Measurements from ENCODE around the gene ST3GAL2.
A peak's percentile ranks its signal among the peaks of the same experiment; 100 is the strongest.
"Not testable (repeated sequence)": the region's sequence is repeated elsewhere in the genome, so short reads cannot be mapped to it uniquely, and the experiment has no call there.

The ST3GAL2 gene

DNA sequence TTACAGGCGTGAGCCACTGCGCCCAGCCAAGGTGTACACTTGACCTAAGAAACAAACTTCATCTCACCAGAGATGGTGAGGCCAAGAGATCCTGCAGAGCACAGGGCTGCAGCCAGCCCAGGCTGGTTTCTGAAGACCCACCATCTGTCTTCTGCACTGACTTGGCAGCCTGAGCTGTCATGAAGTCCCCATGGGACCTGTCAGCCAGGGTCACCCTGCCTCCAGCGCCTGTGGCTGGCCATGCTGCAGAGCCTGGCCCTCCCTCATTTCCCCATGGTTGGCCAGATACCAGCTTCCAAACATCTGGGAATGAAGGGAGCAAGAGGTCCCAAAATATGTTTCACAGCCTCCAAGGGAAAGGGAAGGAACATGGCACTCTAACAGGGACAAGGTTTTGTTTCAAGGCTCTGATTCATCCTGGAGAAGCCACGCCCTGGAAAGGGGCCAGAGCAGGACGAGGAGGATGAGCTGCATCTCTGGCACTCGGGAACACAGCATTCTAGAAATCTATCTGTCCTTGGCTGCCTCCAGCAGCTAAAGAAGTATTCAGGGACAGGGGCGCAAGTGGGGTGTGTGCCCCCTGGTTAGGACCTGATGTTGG is 46.9 kb downstream of the ST3GAL2 start:
- peak in 25 of 58 donors; percentile 3 to 74 (median 27) for DNase-seq

DNA sequence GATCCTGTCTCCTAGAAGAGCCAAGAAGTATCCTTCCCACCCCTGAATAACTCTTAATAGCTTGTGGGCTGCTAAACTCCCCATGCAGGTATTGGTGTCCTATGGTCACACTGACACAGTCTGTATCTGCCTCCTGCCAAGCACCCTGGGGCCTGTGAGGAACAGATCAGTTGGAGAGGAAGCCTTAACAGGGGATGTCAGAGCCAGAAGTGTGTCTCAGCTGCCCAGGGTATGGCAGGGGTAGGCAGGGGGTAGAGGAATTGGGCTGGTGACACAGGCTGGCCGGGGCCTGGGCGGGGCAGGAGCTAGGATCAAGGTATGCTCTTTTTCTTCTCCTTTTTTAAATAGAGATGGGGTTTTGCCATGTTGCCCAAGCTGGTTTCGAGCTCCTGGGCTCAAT is 47.5 kb downstream of the ST3GAL2 start:
- no peak for DNase-seq

DNA sequence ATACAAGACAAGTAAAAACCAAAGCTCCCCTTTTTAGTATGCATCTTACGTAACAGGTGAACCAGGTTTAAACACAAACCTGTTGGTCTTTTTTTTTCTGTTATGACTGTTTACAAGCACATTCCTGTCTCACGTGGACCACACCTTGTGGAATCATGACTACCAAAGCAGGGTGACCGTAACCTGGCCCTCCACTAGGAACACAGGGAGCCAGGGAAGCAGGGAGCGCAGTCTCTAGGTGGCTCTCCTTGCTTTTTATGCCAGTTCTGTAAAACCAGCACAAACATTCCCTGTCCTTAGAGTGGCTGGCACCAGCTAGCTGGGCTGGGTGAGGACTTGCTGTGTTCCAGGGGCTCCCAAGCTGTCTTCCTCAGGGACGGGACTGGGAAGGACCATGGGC is 48.1 kb downstream of the ST3GAL2 start:
- no peak for DNase-seq

DNA sequence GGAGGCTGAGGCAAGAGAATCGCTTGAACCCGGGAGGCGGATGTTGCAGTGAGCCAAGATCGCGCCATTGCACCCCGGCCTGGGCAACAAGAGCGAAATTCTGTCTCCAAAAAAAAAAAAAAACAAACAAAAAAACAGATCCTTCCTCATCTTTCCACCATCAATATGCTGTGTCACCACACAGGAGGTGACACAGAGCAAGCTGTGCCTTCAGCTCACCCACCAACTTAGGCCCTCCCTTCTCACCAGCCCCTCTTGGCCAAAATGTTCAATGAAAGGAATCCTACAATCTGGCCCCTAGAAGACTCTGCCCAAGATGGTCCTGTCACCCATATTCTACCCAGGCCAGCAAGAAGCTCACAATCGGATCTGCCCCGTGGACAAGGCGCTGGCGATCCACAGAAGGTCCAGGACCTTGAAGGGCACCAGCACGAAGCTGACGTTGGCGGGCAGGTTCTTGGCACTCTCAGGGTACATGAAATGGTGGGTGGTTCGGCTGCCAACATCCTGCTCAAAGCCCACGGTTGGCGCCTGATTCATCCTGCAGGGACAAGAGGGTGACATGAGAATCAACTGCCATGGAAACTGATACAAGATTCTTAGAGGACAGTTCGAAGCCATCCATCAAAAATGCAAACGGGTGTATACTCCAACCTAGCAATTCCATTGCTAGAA is 50.8 kb downstream of the ST3GAL2 start:
- peak in 17 of 58 donors; percentile 2 to 53 (median 17) for DNase-seq

DNA sequence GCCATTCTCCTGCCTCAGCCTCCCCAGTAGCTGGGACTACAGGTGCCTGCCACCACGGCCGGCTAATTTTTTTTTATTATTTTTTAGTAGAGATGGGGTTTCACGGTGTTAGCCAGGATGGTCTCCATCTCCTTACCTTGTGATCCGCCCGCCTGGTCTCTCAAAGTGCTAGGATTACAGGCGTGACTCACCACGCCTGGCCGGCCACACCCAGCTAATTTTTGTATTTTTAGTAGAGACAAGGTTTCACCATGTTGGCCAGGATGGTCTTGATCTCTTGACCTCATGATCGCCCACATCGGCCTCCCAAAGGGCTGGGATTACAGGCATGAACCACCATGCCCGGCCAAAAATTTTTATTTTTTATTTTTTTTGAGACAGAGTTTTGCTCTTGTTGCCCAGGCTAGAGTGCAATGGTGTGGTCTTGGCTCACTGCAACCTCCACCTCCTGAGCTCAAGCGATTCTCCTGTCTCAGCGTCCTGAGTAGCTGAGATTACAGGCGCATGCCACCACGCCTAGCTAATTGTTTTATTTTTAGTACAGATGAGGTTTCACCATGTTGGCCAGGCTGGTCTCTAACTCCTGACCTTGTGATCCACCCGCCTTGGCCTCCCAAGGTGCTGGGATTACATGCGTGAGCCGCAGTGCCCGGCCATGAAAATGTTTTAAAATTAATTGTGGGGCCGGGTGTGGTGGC is 52.5 kb downstream of the ST3GAL2 start:
- DNase-seq = not testable (repeated sequence)

DNA sequence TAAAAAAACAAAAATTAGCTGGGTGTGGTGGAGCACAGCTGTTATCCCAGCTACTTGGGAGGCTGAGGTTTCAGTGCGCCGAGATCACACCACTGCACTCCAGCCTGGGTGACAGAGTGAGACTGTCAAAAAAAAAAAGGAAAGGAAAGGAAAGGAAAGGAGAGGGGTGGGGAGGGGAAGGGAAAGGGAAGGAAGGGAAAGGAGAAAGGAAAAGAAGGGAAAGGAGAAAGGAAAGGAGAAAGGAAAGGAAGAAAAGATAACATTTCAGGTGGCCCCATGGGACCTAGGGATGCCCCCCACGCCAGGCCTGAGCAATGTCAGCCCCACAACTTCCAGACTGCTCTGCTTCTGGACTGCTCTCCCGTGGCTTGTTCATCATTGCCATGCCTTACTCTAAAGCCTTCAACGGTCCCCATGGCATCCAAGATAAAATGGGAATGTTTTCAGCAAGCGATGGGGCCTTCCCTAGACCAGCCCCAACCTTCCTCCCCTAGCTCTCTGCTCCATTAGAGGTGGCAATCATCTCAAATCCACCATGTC is 55.4 kb downstream of the ST3GAL2 start:
- no peak for DNase-seq

DNA sequence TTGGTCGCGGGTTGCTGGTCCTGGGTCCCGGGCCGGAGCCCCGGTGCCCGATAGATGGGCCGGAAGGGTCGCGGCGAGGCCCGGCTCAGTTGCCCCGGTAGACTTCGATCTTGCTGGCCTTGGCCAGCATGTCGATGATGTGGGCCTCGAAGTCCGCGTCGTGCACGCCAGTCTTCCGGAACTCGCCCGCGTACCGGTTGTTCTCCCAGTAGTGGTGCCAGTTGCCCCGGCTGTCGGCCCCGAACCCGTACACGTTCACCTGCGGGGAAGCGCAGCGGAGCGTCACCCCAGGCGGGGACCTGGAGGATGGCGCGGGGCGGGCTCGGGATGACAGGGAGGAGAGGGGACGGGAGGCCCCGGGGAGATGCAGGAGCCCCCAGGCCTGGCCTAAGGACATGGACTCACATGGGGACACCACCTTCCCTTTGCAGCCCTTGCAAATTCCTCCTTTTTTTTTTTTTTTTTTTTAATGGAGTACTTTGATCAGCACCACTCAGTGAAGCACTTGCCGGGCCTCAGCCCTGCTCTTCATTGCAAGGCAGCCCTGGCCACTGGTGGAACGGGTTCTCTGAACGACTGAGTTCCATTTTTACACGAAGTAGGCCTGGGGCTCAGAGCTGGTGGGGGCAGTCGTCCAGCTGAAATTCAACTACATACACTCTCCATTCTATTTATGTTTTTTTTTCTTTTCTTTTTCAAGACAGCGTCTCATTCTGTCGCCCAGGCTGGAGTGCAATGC is 57.1 kb downstream of the ST3GAL2 start:
- DNase-seq = peak in 1 of 58 donors; percentile 38

DNA sequence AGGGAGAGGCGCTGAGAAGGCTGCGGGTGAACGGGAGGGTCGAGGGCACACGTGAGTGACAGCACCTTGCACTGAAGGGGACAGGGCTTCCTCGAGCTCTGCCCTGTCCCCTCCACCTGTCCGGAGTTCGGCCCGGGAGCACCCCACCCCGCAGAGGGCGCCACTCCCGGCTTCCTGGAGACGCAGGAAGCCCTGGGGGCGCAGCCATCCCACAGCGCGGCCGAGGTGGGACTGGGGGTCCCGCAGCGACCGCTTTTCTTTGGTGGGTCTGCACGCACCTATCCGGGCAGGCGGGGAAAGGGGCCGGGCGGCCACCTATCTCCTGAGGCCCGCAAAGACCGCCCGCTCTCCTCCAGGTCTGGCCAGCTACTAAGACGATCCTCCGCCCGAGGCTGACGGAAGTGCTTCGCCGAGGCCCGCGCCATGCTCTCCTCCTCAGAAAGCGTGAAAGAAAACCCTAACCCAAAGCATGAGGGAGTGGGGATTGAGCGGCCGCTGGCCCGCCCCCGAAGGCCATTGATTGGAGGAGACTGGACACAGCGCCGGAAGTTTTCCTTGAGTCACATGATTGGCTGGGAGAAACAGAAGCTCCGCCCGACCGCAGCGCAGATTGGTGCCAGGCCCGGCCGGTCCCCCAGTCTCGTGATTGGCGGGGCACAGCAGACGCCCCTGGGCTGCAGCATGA is 57.8 kb downstream of the ST3GAL2 start:
- DNase-seq = peak; percentile 77 to 99 (median 97)

DNA sequence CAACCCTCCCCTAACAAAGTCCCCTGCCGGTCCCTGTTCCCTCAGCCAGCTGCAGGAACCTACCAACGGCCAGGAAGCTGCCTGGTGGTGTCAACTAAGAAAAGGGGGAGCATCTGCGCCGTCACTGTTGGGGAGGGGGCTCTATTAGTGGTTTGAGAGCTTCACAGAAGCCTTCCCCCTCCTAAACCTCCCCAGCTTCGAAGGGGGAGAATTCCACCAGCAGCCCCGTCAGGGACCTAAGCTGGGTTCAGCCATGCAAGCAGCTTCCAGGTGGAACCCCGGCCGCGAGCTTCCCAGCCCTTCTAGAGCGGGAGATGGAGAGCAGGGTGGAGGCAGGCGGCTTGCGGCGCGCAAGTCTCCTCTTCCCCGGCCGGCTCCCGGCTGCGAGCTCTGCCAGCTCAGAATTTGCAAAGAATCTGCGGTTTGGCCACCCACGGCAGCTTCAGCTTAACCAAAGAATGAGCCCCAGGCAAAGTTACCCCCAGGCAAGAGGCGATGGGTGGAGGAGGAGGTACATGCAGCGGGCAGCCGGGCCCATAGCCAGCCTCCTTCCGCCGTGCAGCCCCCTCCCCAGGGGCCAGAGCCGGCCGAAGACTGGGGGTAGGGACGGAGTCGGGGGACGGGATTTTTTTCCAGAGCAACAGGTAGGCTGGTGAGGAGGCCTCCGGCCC is 58.5 kb downstream of the ST3GAL2 start:
- peak in 32 of 58 donors; percentile 8 to 65 (median 42) for DNase-seq

DNA sequence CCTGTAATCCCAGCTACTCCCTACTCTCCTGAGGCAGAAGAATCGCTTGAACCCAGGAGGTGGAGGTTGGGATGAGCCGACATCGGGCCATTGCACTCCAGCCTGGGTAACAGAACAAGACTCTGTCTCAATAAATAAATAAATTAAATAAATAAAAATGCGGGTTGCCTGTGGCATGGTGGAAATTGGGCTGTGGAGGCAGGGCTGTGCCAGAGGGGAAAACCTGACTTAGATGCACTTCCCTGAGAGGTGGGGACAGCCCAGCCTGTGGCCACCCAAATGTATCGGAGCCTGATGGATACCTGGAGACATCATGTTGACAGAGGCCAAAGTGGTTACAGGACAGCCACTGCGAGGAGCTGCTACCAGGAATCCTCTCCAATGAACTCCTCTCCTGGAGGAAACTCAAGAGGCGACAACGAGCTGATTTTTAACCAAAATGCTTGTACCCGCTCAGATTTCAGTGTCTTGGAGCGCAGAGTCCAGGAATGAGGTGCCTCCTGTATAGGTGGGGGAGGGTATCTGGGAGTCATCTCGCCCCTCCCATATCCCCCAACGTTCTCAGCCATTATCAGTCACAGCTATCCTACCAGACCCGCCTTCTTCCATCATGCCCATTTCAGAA is 59.9 kb downstream of the ST3GAL2 start:
- DNase-seq = no peak

DNA sequence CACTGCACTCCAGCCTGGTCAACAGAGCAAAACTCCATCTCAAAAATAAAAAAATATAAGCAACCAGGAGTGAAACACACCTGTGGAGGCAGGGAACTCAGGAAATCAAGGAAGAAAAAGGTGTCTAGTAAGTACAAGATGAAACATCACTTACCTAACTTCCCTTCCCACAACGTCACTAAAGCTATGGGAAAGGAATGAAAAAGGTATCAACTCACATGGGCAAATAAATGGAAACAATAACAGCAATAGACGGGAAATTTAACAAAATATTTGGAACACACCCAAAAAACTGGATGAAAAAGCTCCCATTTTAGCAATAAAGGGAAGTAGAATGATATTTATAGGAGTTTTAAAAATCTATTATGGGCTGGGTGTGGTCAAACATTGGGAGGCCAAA is 61.1 kb downstream of the ST3GAL2 start:
- no peak for DNase-seq

DNA sequence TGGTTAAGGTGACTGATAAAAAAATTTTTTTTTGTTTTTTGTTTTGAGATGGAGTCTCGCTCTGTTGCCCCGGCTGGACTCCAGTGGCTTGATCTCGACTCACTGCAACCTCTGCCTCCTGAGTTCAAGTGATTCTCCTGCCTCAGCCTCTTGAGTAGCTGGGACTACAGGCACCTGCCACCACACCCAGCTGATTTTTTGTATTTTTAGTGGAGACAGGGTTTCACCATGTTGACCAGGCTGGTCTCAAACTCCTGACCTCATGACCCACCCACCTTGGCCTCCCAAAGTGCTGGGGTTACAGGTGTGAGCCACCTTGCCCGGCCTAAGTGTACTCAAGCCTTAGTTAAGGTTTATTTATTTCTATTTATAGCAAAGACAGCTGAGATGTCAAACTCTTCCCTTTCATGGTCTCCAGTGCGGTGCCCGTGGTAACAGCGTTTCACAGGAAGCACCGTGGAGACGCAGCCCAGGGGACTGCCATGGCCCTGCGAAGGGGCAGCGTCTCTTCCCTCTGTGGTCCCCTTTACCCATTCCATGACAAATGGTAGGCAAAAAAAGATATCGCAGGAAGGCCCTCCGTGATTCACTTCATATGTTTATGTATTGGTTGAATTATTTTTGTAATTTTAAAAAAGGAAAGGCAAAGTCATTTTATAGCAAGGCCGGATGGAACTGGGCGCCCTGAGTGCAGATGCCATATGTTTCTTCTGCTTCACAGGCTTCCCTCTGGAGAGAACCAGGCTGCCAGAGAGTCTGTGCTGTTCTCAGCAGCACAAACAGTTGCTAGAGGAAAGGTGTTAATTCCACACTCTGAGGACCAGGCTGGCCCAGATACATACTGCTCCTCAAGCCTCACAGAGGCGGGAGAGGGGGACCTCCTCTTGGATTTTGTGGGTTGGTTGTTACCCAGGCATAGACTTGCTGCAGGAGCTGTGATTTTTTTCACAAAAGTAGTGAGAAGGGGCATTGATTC is 63.0 kb downstream of the ST3GAL2 start:
- DNase-seq = peak in 31 of 58 donors; percentile 5 to 82 (median 32)

DNA sequence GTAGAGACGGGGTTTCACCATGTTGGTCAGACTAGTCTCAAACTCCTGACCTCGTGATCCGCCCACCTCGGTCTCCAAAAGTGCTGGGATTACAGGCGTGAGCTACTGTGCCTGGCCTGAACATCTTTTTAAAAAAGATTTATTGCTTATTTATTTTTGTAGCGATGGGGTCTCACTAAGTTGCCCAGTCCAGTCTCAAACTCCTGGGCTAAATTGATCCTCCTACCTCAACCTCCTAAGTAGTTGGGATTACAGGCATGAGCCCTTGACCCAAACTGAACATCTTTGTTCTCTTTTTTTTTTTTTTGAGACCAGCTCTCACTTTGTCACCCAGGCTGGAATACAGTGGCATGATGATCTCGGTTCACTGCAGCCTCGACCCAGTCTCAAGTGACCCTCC is 64.7 kb downstream of the ST3GAL2 start:
- no peak for DNase-seq

DNA sequence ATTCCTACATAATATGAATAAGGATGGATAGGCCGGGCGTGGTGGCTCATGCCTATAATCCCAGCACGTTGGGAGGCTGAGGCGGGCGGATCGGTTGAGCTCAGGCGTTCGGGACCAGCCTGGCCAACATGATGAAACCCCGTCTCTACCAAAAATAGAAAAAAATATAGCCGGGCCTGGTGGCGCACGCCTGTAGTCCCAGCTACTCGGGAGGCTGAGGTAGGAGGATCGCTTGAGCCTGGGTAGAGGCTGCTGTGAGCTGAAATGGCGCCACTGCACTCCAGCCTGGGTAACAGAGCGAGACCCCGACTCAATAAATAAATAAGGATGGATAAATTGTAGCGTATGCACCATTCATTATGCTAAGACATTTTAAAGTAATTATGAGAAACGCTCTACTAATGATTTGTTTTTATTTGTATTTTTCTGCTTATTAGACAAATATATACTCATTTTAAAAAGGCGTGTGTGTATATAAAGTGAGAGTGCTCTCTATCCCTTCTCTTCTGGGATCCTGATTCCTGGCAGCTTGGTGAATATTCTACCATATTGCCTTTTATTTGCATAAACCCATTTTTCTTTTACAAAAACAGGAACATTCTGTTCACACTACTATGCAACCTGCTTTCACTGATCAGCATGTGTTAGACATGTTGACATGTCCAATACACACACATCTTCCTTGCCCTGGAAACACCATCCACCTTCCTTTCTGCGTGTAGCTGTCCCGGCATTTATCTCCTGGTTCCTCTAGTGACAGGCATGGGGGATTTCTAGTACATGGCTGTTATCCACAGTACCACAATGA is 65.8 kb downstream of the ST3GAL2 start:
- no peak for DNase-seq

DNA sequence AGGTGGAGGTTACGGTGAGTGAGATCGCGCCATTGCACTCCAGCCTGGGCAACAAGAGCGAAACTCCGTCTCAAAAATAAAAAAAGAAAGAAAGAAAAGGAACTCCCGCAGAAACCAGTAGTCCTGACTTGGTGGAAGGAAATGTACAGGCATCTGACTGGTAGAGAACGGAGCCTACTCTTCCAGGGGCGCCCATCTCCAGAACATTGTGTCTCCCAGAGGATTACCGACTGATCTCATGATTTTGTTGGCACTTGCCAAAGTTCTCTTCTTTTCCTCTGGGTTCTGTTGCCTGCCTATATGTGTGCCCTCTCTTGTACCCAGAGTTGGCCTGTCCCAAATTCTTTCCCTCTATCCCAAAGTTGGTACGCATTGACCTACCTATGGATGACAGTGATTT is 68.0 kb downstream of the ST3GAL2 start:
- DNase-seq = no peak

DNA sequence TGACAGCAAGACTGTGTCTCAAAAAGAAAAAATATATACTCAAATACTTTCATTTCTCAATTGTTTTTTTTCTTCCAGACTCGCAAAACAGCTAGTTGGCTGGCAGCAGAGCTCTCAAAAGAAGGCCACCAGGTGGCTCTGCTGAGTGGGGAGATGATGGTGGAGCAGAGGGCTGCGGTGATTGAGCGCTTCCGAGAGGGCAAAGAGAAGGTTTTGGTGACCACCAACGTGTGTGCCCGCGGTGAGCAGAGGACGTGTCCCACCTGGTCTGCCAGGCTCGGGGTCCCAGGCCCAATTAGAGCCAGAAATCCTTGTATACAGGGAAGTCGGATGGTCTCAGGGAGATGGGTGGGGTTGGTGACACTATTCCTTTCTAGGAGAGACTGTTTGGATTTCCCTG is 68.8 kb downstream of the ST3GAL2 start:
- DNase-seq = peak in 13 of 58 donors; percentile 2 to 40 (median 15)

DNA sequence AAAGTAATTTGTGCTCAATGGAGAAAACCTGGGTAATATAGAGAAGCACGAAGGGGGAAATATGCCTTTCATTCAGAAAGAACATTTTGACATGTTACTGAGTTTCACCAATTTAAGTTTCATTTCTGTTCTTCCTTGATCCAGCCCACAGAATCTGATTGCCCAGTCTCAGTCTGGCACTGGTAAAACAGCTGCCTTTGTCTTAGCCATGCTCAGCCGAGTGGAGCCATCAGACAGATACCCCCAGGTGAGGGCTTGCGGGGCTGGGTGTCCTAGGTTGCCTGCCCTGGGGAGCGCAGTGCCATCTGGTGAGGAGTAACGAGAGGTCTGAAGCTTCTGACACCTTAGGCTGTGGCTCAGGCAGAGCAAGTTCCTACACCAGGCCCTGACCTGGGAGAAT is 74.5 kb downstream of the ST3GAL2 start:
- no peak for DNase-seq

DNA sequence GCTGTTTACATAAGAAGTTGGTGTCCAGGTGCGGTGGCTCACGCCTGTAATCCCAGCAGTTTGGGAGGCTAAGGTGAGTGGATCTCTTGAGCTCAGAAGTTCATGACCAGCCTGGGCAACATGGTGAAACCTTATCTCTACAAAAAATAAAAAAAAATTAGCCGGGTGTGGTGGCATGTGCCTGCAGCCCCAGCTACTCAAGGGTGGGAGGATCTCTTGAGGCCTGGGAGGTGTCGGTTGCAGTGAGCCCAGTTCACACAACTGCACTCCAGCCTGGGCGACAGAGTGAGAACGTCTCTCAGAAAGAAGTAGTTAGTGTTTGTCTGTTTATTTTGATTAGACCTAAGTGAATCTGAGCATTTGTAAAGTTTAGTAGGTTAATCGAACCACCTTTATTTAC is 79.3 kb downstream of the ST3GAL2 start:
- no peak for DNase-seq

Measured in anterior cingulate cortex (tissue), 58 donors.